K562 (cell line): ENCODE measurements around the gene ZBTB26. TPM values are rescaled to one million over a fixed set of nuclear protein-coding genes. Genes with fewer than 3 reads are reported as not detected.

Experiments
- ATAC-seq: fragments of 200-7000 bp; cut with Tn5 transposase; 3 replicates; pipeline ENCODE4 v1.9.1; 2020; ENCODE audit warnings: moderate library complexity
- BruUV-seq: library from RNA; stranded (reverse); fragments of 400-500 nt; replicated peaks from 2 replicates; lab custom pipeline; 2021; lab: Mats Ljungman, UMichigan
- CTCF ChIA-PET: fragments of 300-600 bp; formaldehyde crosslinking; extraction: SDS; loops from one replicate; lab custom pipeline; 2021; ENCODE audit warnings: low intra/inter-chr PET ratio; lab: Yijun Ruan, JAX
- POLR2A ChIA-PET: fragments of 300-600, 350-650 bp; sonication (Branson Sonifier 250); formaldehyde crosslinking; extraction: SDS; loops from one replicate; lab custom pipeline; 2021; ENCODE audit warnings: antibody characterized with exemption, inconsistent platforms; lab: Yijun Ruan, JAX
- DNase-seq, 4 experiments: peaks; one replicate each; pipeline versions ENCODE4 v3.0.0 to v3.0.0-alpha.2; 2011 to 2018; ENCODE audit warnings: low spot score in 3 of 4, mixed read lengths in 3 of 4; ENCODE audit errors: extremely low read depth in 1 of 4
- FAIRE-seq: peaks from 2 replicates; lab custom pipeline; 2011; peaks lifted over from hg19 to GRCh38; lab: Jason Lieb, UNC
- H2AFZ ChIP-seq: 2 replicates; pipeline ENCODE4 v1.6.0; 2011; ENCODE audit warnings: low read depth, low read length, control low read depth, inconsistent platforms
- H3K27ac ChIP-seq: fragments of 200-600 bp; 3 replicates; pipeline ENCODE4 v1.8.0; 2011; ENCODE audit warnings: low read depth, mild to moderate bottlenecking, control low read depth, inconsistent platforms, low read length, moderate library complexity, mixed read lengths; ENCODE audit errors: extremely low read depth
- H3K27me3 ChIP-seq, 2 experiments: fragments of 300-600 bp in 1 of 2; 2 replicates in 1 of 2; 3 replicates in 1 of 2; pipeline versions ENCODE4 v1.6.0 to v1.8.0; 2011; ENCODE audit warnings: inconsistent platforms in 2 of 2, low read length in 2 of 2, mild to moderate bottlenecking in 1 of 2, mixed read lengths in 1 of 2, moderate library complexity in 1 of 2; ENCODE audit not compliant: control insufficient read depth in 2 of 2, insufficient read depth in 2 of 2
- H3K36me3 ChIP-seq: fragments of 300-600 bp; 3 replicates; pipeline ENCODE4 v1.8.0; 2011; ENCODE audit warnings: mild to moderate bottlenecking, low read length, inconsistent platforms; ENCODE audit not compliant: control insufficient read depth, insufficient read depth
- H3K4me1 ChIP-seq, 2 experiments: fragments of 200-600 bp in 1 of 2; replicated peaks in 1 of 2; 2 replicates in 1 of 2; 3 replicates in 1 of 2; pipeline versions ENCODE4 v1.5.1 to v1.8.0; 2011; ENCODE audit warnings: inconsistent platforms in 2 of 2, low read length in 2 of 2, mild to moderate bottlenecking in 1 of 2, mixed read lengths in 1 of 2, moderate library complexity in 1 of 2; ENCODE audit not compliant: control insufficient read depth in 2 of 2, insufficient read depth in 2 of 2
- H3K4me2 ChIP-seq: 2 replicates; pipeline ENCODE4 v1.6.1; 2011; ENCODE audit warnings: low read length, control low read depth, inconsistent platforms, mixed read lengths; ENCODE audit not compliant: insufficient read depth
- H3K4me3 ChIP-seq: fragments of 200-600 bp; sonication (generic), shearing (Covaris generic); 2 replicates; pipeline ENCODE4 v1.5.1; 2016; ENCODE audit warnings: control low read depth, inconsistent platforms
- H3K79me2 ChIP-seq: fragments of 200-600 bp; 3 replicates; pipeline ENCODE4 v1.8.0; 2011; ENCODE audit warnings: low read length, inconsistent platforms; ENCODE audit not compliant: control insufficient read depth, insufficient read depth
- H3K9ac ChIP-seq, 2 experiments: 2 replicates each; pipeline versions ENCODE4 v1.6.0 to v1.6.1; 2011; ENCODE audit warnings: low read depth in 2 of 2, low read length in 2 of 2, control low read depth in 1 of 2, inconsistent platforms in 1 of 2, mild to moderate bottlenecking in 1 of 2, mixed read lengths in 1 of 2; ENCODE audit not compliant: insufficient read depth in 1 of 2
- H3K9me1 ChIP-seq: one replicate; pipeline ENCODE4 v1.6.0; 2011; ENCODE audit warnings: inconsistent platforms, mild to moderate bottlenecking, low read length, moderate library complexity; ENCODE audit not compliant: control insufficient read depth, insufficient read depth
- H3K9me3 ChIP-seq: replicated peaks from 2 replicates; pipeline ENCODE4 v1.5.1; 2011; ENCODE audit warnings: low read depth, low read length, inconsistent platforms; ENCODE audit not compliant: control insufficient read depth, insufficient read depth
- H4K20me1 ChIP-seq: replicated peaks from 2 replicates; pipeline ENCODE4 v1.6.1; 2011; ENCODE audit warnings: low read length, inconsistent platforms, mixed read lengths; ENCODE audit not compliant: control insufficient read depth, insufficient read depth
- ARID1B ChIP-seq: fragments of 450-650 bp; IDR thresholded peaks from 2 replicates; pipeline ENCODE4 v1.6.1; 2016; ENCODE audit warnings: antibody characterized with exemption, mild to moderate bottlenecking, inconsistent platforms
- CREB5 ChIP-seq: fragments of 250-450 bp; sonication (Bioruptor Pico); IDR thresholded peaks from 2 replicates; pipeline ENCODE4 v1.5.0; 2020; ENCODE audit warnings: mild to moderate bottlenecking
- NR1H2 ChIP-seq: sonication (generic); formaldehyde crosslinking; IDR thresholded peaks from 2 replicates; pipeline ENCODE4 v1.4.0; 2020; ENCODE audit warnings: mild to moderate bottlenecking, missing genetic modification reagents
- SIN3A ChIP-seq, 2 experiments: fragments of 150-350 bp in 1 of 2; IDR thresholded peaks; 2 replicates each; pipeline ENCODE4 v1.6.1; 2011 to 2016; ENCODE audit warnings: borderline replicate concordance in 2 of 2, low read depth in 2 of 2, low read length in 2 of 2, mild to moderate bottlenecking in 2 of 2, moderate library complexity in 2 of 2; ENCODE audit not compliant: control insufficient read depth in 1 of 2
- ZNF143 ChIP-seq: sonication (generic); formaldehyde crosslinking; IDR thresholded peaks from 2 replicates; pipeline ENCODE4 v1.9.0; 2022; ENCODE audit warnings: mild to moderate bottlenecking, missing genetic modification reagents
- ZNF318 ChIP-seq, 2 experiments: fragments of 450-650 bp; IDR thresholded peaks; 2 replicates each; pipeline ENCODE4 v1.6.1; 2016; ENCODE audit warnings: mild to moderate bottlenecking in 2 of 2, borderline replicate concordance in 1 of 2, low read depth in 1 of 2, moderate library complexity in 1 of 2
- WGBS: fragments of 100-300 bp; shearing (Covaris generic); methylation state at CpG from one replicate; pipeline ENCODE4 v1.1.6; 2016; ENCODE audit warnings: low coverage, mixed read lengths; ENCODE audit not compliant: insufficient coverage; ENCODE audit errors: missing lambda C conversion rate; 5-methylcytosine and 5-hydroxymethylcytosine counted together
- in situ Hi-C: fragments of 300-500 bp; cut with MboI; formaldehyde crosslinking; loops from 4 replicates; pipeline ENCODE4 v1.15.0; 2018; ENCODE audit warnings: inconsistent platforms, mixed read lengths
- intact Hi-C: fragments of 100-400 bp; cut with micrococcal nuclease; formaldehyde crosslinking; loops from 2 replicates; pipeline ENCODE4 v1.14.2; 2022
- polyA plus RNA-seq, 8 experiments: library from polyadenylated mRNA; depleted of rRNA in 4 of 8; stranded (reverse) in 5 of 8; unstranded in 3 of 8; fragments of >200 nt; fragmentation: Nextera tagmentation in 2 of 8; fragmentation: Illumina TruSeq in 1 of 8; extraction: Ambion mirVana in 2 of 8; extraction: Trizol in 1 of 8; gene quantifications; 2 replicates each; pipeline versions ENCODE4 v1.2.1 to v1.2.3, GENCODE V29; 2011 to 2014; ENCODE audit warnings: inconsistent platforms in 1 of 8, missing spikeins in 1 of 8
- total RNA-seq, 7 experiments: library from RNA; depleted of rRNA in 6 of 7; stranded (reverse); fragments of >200 nt in 6 of 7; fragmentation: Illumina TruSeq in 2 of 7; extraction: Trizol in 2 of 7; gene quantifications; 2 replicates each; pipeline versions ENCODE4 v1.2.1 to v1.2.3, GENCODE V29; 2011 to 2021; ENCODE audit warnings: low replicate concordance in 1 of 7

ZBTB26 gene
- total and polyA plus RNA-seq, 9 of the 15 experiments (the other 6 are each of a cell fraction or from before 2014, with no cell fraction given): 2.4 to 20.7 (median 5.0) TPM

GRCh38 chr9:122930541-122931225 lies 629 bp downstream of the ZBTB26 start:
- ATAC-seq: no peak
- Histone ChIP-seq H3K4me2 (peak overlapping the region; percentile 89), H3K4me3 (peak overlapping the region; percentile 69), H4K20me1 (no peaks in the 10 kb centered on the region), H3K9me1 (peaks cover 4% of the 10 kb centered on the region), H3K9ac (peak overlapping the region; percentile 87 to 98), H3K27ac (peak overlapping the region; percentile 75), H3K27me3 (no peaks in the 10 kb centered on the region), H2AFZ (peak overlapping the region; percentile 89), H3K36me3 (peaks cover 14% of the 10 kb centered on the region; the same call in 2 of the 3 replicates), H3K9me3 (no peaks in the 10 kb centered on the region), H3K79me2 (peaks cover 70% of the 10 kb centered on the region), H3K4me1 (peaks cover 7 to 9% of the 10 kb centered on the region in 2 experiments; a peak in 3 of 5 replicates)
- in situ Hi-C loops (no loop called here), intact Hi-C loops (loop anchor here (1.0 kb wide), 1 partner anchor 26 kb away; no protein-coding TSS in a partner anchor)
- TF ChIP-seq NR1H2 (no peak), ZNF318 (IDR thresholded peaks at IDR 0.05; ENCODE audit: borderline replicate concordance in 1 of 2, low read depth in 1 of 2) (0 out of 4 replicates have a peak, but pooled peaks of 1 of the 2 experiments have one; percentile 77), SIN3A (IDR thresholded peaks at IDR 0.05; ENCODE audit: borderline replicate concordance in 2 of 2, control insufficient read depth in 1 of 2, low read depth in 2 of 2, low read length in 2 of 2) (0 out of 4 replicates have a peak, but pooled peaks of 1 of the 2 experiments have one; percentile 1), CREB5 (CRISPR knock-in tag) (no peak), ZNF143 (CRISPR knock-in tag) (no peak), ARID1B (0 out of 2 replicates have a peak, but pooled peaks have one; percentile 6)
- 10% methylated on average over 10 of the region's 10 CpGs for WGBS
- CTCF ChIA-PET: no interaction called here
- DNase-seq: no peak
- no peak for FAIRE-seq
- no TSS peak for BruUV-seq
- POLR2A ChIA-PET: interaction anchor here (1.0 to 2.8 kb wide), 7 partner anchors 10 to 53 kb away, joined by 3 to 12 read pairs (median 4); partner anchors contain the start of genes RABGAP1, RC3H2 and ZBTB6
